Memory B cell (primary cell): ENCODE data around the gene PUM1.

Source experiments
- ATAC-seq: fragments of 150-1000 bp; cut with Tn5 transposase; 2 replicates; pipeline ENCODE4 v1.10.0; 2021; ENCODE audit warnings: low read depth, mild to moderate bottlenecking, moderate library complexity
- DNase-seq, 2 donors: peaks; one replicate each; pipeline ENCODE4 v3.0.0; 2022; ENCODE audit warnings: low spot score in 2 of 2
- H3K27ac Mint-ChIP-seq: one replicate; pipeline ENCODE4 v1.8.0; 2022; ENCODE audit warnings: mild to moderate bottlenecking, moderate library complexity, mixed read lengths
- H3K27me3 Mint-ChIP-seq: one replicate; pipeline ENCODE4 v1.8.0; 2022; ENCODE audit warnings: mixed read lengths
- H3K36me3 Mint-ChIP-seq: one replicate; pipeline ENCODE4 v1.8.0; 2022; ENCODE audit warnings: mild to moderate bottlenecking, mixed read lengths
- H3K4me1 Mint-ChIP-seq: one replicate; pipeline ENCODE4 v1.8.0; 2022; ENCODE audit warnings: mixed read lengths
- H3K4me3 Mint-ChIP-seq: one replicate; pipeline ENCODE4 v1.8.0; 2022; ENCODE audit warnings: mild to moderate bottlenecking, moderate library complexity, mixed read lengths
- H3K9me3 Mint-ChIP-seq: one replicate; pipeline ENCODE4 v1.8.0; 2022; ENCODE audit warnings: mixed read lengths

The PUM1 gene

GRCh38 chr1:30898031-30898815 lies 167.3 kb downstream of the PUM1 start:
- H3K4me3 Mint-ChIP-seq = no peak overlapping the region
- peaks cover 30% of the 10 kb centered on the region for H3K27me3 Mint-ChIP-seq
- ATAC-seq = no peak
- H3K27ac Mint-ChIP-seq = no peak overlapping the region
- no peak for DNase-seq
- H3K4me1 Mint-ChIP-seq = peaks cover 9% of the 10 kb centered on the region
- no peaks in the 10 kb centered on the region for H3K36me3 Mint-ChIP-seq
- H3K9me3 Mint-ChIP-seq = no peaks in the 10 kb centered on the region

GRCh38 chr1:30896905-30897304 lies 168.6 kb downstream of the PUM1 start:
- H3K4me3 Mint-ChIP-seq = no peak overlapping the region
- H3K36me3 Mint-ChIP-seq = no peaks in the 10 kb centered on the region
- H3K4me1 Mint-ChIP-seq = peaks cover 12% of the 10 kb centered on the region
- peaks cover 29% of the 10 kb centered on the region for H3K27me3 Mint-ChIP-seq
- DNase-seq (no peak), ATAC-seq (no peak)
- no peaks in the 10 kb centered on the region for H3K9me3 Mint-ChIP-seq
- no peak overlapping the region for H3K27ac Mint-ChIP-seq

DNA sequence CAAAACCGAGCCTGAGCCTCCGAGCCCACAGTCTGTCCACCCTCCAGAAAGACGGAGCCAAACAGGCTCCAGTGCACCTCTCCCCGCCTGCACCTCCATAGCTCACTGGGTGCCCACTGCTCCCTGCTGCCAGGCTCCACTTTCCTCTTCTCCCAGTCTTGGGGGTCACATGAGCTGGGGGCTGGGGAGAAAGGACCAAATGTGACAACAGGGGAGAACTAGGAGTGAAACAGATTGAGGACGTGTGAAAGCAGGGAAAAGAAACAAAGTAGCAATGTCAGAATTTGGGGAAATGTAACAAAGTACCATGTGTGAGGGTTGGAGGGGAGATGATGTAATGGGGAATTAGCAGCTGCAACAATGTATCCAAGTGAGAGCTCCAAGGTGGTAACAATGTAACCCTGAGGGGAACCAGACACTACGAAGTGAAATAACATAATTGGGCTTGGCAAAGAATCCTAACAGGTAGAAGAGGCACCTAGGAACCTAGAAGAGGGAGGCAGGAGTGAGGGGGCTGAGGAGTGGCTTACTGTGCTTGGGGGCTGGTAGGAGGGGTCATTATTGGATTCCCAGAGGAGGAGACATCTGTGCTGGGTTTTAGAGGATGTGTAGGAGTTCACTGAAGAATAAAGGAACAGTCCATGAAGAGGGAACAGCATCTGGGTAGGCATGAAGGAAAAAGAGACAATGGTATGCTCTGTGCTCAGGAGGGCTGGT lies 169.4 kb downstream of the PUM1 start:
- no peak overlapping the region for H3K4me3 Mint-ChIP-seq
- H3K36me3 Mint-ChIP-seq = no peaks in the 10 kb centered on the region
- no peaks in the 10 kb centered on the region for H3K9me3 Mint-ChIP-seq
- peaks cover 15% of the 10 kb centered on the region for H3K4me1 Mint-ChIP-seq
- no peak overlapping the region for H3K27ac Mint-ChIP-seq
- H3K27me3 Mint-ChIP-seq = peaks cover 30% of the 10 kb centered on the region
- DNase-seq (no peak), ATAC-seq (no peak)

- H3K9me3 Mint-ChIP-seq = no peaks in the 10 kb centered on the region
- peaks cover 15% of the 10 kb centered on the region for H3K4me1 Mint-ChIP-seq
- H3K27ac Mint-ChIP-seq = no peak overlapping the region
- DNase-seq (no peak), ATAC-seq (no peak)
- H3K36me3 Mint-ChIP-seq = no peaks in the 10 kb centered on the region
- peaks cover 30% of the 10 kb centered on the region for H3K27me3 Mint-ChIP-seq
- no peak overlapping the region for H3K4me3 Mint-ChIP-seq
These were observed 170.1 kb downstream of the PUM1 start for GRCh38 chr1:30895382-30895943.

DNA sequence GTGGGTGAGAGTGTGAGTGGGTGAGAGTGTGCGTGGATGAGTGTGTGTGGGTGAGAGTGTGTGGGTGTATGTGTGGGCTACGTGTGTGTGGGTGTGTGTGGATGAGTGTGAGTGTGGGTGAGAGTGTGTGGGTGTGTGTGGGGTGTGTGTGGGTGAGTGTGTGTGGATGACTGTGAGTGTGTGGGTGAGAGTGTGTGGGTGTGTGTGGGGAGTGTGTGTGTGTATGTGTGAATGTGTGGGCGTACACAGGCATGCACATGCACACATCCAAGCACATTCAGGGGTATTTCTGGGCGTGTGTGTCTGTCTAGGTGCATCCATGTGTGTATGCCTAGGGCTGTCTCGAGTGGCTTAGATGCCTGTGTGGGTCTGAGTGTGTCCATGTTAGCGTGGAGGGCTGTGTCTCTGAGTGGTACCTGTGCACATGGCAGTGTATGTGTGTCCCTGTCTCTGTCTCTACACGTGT lies 171.0 kb downstream of the PUM1 start:
- DNase-seq (no peak), ATAC-seq (no peak)
- Mint-ChIP-seq H3K36me3 (no peaks in the 10 kb centered on the region), H3K27me3 (peaks cover 29% of the 10 kb centered on the region), H3K4me3 (no peak overlapping the region), H3K27ac (no peak overlapping the region), H3K4me1 (peaks cover 15% of the 10 kb centered on the region), H3K9me3 (no peaks in the 10 kb centered on the region)

DNA sequence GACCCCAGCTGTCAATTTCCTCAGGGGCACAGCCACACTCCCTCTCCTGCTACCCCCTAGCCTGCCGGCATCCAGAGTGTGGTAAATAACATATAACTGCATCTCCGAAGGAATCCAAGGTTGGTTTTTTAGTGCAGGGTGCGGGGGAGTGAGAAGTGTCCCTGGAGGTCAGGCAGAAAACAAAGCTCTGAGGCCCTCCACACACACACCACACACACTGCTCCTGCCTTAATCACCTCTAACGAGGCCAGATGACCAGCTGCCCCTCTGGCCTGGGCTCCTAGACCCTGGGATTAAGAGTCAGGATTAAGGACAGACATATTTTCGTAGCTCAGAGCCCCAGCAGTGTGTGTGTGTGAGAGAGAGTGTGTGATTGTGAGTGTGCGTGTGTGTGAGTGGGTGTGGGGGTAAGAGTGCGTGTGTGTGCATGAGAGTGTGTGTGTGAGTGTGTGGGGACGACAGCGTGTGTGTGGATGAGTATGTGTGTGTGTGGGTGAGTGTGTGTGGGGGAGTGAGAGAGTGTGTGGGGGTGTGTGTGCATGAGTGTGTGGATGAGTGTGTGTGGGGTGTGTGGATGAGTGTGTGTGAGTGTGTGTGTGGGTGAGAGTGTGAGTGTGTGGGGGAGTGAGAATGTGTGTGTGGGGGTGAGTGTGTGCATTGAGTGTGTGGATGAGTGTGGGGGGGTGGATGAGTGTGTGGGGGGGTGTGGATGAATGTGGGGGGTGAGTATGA lies 171.6 kb downstream of the PUM1 start:
- Mint-ChIP-seq H3K9me3 (no peaks in the 10 kb centered on the region), H3K27me3 (peaks cover 32% of the 10 kb centered on the region), H3K27ac (no peak overlapping the region), H3K36me3 (no peaks in the 10 kb centered on the region), H3K4me3 (no peak overlapping the region), H3K4me1 (peaks cover 15% of the 10 kb centered on the region)
- ATAC-seq = no peak
- no peak for DNase-seq

- H3K4me3 Mint-ChIP-seq = no peak overlapping the region
- no peak for ATAC-seq
- H3K4me1 Mint-ChIP-seq = peaks cover 15% of the 10 kb centered on the region
These were observed 172.8 kb downstream of the PUM1 start for GRCh38 chr1:30892671-30893073.

DNA sequence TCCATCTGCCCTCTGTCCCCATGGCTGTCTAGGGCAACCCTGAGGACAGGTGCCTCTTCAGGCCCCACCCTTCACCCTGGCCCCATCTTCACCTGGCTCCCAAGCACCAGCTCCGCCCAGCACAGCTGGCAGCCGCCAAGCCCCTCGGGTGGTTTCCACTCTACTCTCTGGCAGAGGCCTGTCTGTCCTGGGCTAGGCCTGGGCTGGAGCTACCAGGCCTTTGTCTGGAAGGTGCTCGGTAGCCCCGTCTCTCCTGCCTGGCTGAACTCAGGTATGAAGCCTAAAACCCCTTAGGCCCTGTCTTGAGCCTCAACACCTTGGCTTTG lies 174.3 kb downstream of the PUM1 start:
- Mint-ChIP-seq H3K27ac (no peak overlapping the region), H3K36me3 (no peaks in the 10 kb centered on the region), H3K27me3 (peaks cover 32% of the 10 kb centered on the region), H3K4me1 (peaks cover 15% of the 10 kb centered on the region), H3K4me3 (no peak overlapping the region), H3K9me3 (no peaks in the 10 kb centered on the region)
- ATAC-seq = no peak
- DNase-seq = no peak

More at GRCh38 chr1:30892671-30893073, 172.8 kb downstream of the PUM1 start:
- Mint-ChIP-seq H3K27me3 (peaks cover 32% of the 10 kb centered on the region), H3K36me3 (no peaks in the 10 kb centered on the region), H3K27ac (no peak overlapping the region), H3K9me3 (no peaks in the 10 kb centered on the region)
- DNase-seq = no peak

DNA sequence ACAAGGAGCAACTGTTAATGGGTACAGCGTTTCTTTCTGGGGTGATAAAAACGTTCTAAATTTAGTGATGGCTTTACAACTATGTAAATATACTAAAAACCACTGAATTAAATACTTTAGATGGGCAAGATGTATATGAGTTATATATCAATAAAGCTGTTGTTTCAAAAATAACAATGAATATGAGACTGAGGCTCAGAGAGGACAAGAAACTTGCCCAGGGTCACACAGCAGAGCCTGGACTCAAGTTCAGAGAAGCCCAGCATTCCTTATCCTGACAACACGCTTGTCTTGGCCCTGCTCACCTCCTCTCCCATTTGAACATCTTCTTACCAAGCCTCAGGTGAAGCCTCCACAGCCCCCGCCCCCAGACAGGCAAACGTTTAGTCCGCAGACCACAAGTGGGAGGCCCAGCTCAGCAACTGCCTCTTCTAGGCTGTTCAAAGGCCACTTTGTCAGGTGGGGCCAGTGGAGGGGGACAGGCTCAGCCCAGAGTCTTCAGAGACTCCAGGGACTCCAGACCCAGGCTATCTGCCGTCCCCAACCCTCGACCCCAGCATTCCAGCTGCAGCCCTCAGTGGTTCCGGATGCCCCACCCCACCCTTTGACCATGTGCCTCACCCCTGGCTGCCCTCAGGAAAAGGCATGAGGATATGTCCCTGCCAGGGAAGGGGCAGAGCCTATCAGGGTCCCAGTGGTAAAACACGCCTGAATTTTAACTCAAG lies 174.9 kb downstream of the PUM1 start:
- H3K4me1 Mint-ChIP-seq = peaks cover 15% of the 10 kb centered on the region
- ATAC-seq = no peak

DNA sequence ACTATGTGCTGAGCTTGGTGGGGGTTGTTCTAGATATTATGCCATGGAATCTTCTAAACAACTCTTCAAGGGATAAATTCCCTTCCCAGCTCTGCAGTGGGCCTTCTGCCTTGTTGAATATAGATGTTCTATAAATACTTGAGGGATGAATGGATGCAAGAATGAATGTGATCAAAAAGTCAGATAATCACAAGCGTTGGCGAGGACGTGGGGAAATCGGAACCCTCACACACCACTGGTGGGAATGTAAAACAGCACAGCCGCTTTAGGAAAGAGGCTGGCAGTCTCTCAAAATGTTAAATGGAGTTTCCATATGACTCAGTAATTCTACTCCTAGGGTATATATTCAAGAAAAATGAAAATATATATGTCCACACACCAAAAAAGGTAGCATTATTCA lies 176.0 kb downstream of the PUM1 start:
- H3K9me3 Mint-ChIP-seq = no peaks in the 10 kb centered on the region
- H3K36me3 Mint-ChIP-seq = no peaks in the 10 kb centered on the region
- DNase-seq = no peak
- no peak overlapping the region for H3K4me3 Mint-ChIP-seq
- H3K27ac Mint-ChIP-seq = no peak overlapping the region
- H3K27me3 Mint-ChIP-seq = peaks cover 22% of the 10 kb centered on the region
- no peak for ATAC-seq
- peaks cover 12% of the 10 kb centered on the region for H3K4me1 Mint-ChIP-seq

More for the DNA sequence above, 174.9 kb downstream of the PUM1 start:
- no peak overlapping the region for H3K4me3 Mint-ChIP-seq
- no peaks in the 10 kb centered on the region for H3K9me3 Mint-ChIP-seq
- H3K36me3 Mint-ChIP-seq = no peaks in the 10 kb centered on the region
- no peak overlapping the region for H3K27ac Mint-ChIP-seq
- peaks cover 31% of the 10 kb centered on the region for H3K27me3 Mint-ChIP-seq
- no peak for DNase-seq

DNA sequence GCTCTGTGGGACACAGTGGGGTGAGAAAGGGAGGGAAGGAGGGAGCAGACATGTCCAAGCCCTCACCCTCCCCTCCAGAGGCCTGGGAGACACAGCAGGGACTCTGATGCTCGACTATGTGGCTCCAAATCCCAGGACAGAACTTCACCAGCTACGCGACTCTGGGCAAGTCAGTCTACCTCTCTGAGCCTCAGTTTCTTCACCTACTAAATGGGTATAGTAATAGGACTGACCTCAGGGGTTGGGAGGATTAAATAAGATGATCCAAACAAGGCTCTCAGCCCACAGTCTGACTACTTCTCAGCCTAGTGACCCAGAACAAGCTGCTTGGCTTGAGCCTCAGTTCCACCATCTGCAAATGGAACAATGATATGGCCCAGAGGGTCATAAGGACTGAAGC lies 176.5 kb downstream of the PUM1 start:
- H3K4me3 Mint-ChIP-seq = no peak overlapping the region
- no peak for DNase-seq
- H3K27me3 Mint-ChIP-seq = peaks cover 17% of the 10 kb centered on the region
- no peaks in the 10 kb centered on the region for H3K9me3 Mint-ChIP-seq
- no peaks in the 10 kb centered on the region for H3K36me3 Mint-ChIP-seq
- no peak for ATAC-seq
- no peak overlapping the region for H3K27ac Mint-ChIP-seq
- H3K4me1 Mint-ChIP-seq = peaks cover 7% of the 10 kb centered on the region

GRCh38 chr1:30888391-30888790 lies 177.1 kb downstream of the PUM1 start:
- Mint-ChIP-seq H3K4me1 (peaks cover 5% of the 10 kb centered on the region), H3K4me3 (no peak overlapping the region), H3K27ac (no peak overlapping the region), H3K27me3 (peaks cover 15% of the 10 kb centered on the region), H3K9me3 (no peaks in the 10 kb centered on the region), H3K36me3 (no peaks in the 10 kb centered on the region)
- ATAC-seq (no peak), DNase-seq (no peak)

- DNase-seq (no peak), ATAC-seq (no peak)
- Mint-ChIP-seq H3K9me3 (no peaks in the 10 kb centered on the region), H3K27me3 (peaks cover 14% of the 10 kb centered on the region), H3K36me3 (no peaks in the 10 kb centered on the region), H3K4me3 (no peak overlapping the region), H3K27ac (no peak overlapping the region), H3K4me1 (peaks cover 5% of the 10 kb centered on the region)
These were observed 177.8 kb downstream of the PUM1 start for GRCh38 chr1:30887485-30888315.
